Stimulated activated CD4-positive, alpha-beta T cell treated with anti-CD3 and anti-CD28 coated beads, Interleukin-1b, Interleukin-23, amount 100 ng/mL, for 4 hours (primary cell): ENCODE results near the gene SZT2.

Source experiments
- DNase-seq, 2 donors: peaks; one replicate each; pipeline ENCODE4 v3.0.0-alpha.2; 2020; ENCODE audit warnings: low read depth in 2 of 2

Gene SZT2

DNA sequence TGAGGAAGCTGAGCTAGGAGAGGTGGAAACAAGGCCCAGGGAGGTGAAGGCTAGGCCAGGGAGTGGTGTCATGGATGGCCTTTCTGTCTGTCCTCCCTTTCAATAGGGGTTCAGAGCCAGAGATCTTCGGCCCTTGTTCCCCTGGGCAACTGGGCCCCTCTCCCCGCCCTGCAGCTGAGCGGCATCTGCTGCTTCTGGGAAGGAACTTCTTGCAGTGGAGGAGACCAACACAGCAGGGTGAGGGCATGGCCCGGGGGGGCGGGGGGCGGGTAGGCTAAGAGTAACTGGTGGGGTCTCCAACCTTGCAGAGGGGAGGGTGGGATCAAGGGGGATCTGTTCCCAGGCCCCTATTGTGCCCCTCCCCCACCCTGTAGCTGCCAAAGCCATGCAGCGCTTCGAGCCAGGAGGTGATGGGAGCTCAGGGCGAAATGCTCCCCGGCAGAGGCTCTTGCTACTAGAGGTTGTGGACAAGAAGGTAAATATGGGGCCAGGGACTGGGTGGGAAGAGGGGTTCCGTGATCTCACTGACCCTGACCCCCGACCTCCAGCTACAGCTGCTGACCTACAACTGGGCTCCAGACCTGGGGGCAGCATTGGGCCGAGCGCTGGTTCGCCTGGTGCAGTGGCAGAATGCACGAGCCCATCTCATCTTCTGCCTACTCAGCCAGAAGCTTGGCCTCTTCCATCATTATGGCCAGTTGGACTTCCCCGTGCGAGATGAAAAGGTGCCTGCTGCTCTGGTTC lies 52.4 kb downstream of the SZT2 start:
- no peak for DNase-seq

DNA sequence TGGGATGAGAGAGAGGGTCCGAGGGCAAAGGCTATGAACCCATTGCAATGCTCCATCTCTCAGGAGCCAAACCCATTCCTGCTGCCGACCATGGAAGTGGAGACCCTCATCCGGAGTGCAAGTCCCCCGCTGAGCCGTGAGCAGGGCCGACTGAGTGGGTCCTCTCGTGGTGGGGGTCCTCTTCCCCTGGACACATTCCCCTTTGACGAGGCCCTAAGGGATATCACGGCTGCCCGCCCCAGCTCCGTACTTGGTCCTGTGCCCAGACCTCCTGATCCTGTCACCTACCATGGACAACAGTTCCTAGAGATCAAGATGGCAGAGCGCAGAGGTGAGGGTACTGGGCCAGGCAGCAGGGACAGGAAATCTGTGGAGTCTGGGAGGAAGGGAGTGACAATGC lies 53.1 kb downstream of the SZT2 start:
- DNase-seq = no peak

DNA sequence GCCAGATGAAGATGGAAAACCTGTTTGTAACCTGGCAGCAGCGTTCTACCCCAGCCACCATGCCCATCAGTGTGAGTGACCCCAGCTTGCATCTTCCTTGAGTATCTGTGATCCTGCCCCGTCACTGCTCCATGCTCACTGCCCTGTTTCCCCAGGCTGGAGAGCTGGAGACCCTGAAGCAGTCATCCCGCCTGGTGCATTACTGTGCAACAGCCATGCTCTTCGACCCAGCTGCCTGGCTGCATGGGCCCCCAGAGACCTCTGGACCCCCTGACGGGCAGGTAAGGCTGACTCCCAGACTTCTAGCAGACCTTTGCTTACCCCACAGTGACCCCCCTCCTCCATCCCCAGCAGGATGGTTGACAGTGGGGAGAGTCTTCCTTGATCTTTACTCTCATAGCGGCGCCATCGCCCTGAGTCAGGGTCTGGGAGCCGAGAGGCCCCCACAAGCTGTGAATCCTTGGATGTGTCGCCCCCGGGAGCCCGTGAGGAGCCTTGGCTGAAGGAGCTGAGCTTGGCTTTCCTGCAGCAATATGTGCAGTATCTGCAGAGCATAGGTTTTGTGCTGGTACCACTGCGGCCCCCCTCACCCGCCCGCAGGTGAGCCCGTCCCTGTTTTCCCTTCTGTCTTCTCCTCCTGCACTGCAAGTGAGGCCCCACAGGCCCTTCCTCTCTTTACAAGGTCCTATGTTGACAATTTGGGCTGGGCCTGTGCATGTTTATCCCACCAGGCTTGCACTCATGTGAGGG lies 53.7 kb downstream of the SZT2 start:
- no peak for DNase-seq

DNA sequence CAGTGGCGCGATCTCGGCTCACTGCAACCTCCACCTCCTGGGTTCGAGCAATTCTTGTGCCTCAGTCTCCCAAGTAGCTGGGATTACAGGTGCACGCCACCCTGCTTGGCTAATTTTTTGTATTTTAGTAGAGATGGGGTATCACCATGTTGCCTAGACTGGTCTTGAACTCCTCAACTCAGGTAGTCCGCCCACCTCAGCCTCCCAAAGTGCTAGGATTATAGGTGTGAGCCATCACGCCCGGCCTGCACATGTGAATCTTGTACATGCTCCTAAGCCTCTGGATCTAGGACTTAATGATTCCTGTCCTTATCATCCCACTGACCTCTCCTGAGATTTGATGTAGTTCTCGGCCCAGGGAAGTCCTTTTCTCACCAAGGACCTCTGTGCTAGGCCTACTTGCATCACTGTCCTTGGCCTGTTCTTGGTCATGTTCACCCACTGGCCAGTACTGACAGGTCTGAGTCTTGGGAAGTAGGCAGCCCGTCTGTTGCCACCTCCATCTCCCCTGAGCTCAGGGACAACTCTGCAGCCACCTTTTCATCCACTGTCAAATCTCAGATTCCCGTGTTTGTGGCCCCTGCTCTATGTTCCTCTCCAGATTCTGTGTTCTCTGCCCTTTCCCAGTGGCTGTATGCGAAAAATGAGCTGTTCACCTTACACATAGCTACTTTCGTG lies 54.6 kb downstream of the SZT2 start:
- DNase-seq = no peak

DNA sequence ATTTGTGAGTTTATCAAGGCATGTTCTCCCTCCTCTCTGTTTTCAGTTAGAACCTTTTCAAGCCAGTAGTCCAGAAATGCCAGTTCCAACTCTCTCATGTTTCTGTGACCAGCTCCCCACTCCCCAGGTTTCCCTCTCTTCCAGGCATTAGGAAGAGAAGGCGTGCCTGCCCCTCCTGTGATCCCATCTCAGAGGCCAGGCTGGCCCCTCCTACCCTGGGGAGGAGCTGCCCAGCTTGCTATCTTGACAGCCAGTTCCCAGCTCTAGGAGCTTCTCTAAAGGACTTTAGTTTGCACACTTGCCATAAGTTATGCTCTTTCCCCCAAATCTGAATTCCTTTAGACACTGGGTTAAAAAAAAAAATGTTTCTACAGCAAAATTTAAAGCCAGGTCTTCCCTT lies 55.1 kb downstream of the SZT2 start:
- DNase-seq = no peak

DNA sequence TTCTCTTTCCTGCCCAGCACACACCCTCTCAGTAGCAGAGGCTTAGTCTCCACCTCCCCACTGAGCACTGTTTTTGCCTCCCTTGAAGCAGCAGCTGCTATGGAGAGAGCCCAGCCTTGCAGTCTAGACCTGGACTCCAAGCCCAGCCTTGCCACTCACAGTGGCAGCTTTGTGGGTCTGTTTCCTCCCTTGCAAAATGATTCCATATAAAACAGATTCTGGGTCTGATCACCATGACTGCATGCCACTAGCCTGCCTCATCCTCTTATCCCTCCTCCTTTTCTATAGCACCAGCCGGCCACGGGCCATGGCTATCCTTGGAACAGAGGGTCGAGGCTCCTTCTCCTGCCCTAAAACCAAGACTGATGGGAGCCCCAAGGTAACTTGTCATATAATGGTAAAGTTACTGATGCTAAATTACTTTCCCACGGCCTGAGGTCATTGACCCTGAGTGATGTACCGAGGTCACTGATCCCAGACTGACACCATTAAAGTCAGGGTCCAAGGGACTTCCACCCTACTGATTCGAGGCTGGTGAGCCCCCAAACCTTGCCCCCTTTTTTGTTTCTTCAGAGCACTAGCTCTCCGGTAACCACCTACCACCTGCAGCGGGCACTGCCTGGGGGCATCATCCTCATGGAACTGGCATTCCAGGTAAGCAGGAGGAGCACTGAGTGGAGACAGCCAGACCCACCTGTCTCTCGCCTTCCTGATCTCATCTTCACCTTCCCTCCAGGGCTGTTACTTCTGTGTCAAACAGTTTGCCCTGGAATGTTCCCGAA lies 56.1 kb downstream of the SZT2 start:
- no peak for DNase-seq

DNA sequence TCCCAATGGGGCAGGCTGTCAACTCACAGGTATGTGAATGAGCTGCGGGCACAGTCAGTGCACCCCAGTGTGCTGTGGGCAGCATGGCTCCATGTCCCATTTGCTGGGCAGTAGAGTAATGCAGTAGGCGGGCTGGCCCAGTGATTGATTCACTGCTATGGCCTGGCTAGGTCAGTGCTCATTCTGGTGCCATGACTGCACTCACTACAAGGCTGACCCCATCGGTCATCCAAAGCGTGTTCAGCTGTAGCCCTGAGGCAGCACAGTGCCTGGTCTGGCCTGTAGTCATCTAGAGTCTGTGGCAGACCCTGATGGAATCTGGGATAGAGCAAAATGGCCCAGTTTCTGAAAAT lies 56.7 kb downstream of the SZT2 start:
- no peak for DNase-seq

DNA sequence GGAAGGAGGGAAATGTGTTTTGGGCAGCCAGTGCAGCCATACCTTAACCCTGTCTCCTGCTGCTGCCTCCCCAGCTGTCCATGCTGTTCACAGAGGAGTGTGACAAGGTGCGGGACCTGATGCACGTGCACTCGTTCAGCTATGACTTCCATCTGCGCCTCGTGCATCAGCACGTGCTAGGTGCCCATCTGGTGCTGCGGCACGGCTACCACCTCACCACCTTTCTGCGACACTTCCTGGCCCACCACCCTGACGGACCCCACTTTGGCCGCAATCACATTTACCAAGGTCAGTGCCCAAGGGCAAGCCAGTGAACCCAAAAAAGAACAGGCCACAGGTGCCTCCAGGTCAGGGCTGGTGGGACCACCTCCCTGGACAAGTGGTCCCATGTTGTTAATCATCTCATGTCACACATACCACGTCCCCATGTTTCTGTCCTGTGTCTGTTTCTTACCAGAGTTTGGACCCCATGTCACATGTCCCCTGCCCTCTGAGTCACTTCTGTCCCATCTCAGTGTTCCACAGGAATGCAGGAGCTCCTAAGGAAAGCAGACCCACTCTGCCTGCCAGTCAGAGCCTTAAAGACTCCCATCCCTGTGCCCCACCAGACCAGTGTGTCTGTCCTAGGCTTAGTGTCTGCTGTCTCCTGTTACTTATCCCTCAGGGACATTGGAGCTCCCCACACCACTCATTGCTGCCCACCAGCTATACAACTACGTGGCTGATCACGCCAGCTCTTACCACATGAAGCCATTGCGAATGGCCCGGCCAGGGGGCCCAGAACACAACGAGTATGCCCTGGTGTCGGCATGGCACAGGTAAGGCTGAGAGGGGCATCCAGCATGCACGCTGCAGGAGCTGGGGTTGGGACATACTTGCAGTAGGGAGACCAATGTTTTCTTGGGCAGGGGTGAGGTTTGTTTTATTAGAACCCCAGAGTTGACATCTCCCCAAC lies 57.5 kb downstream of the SZT2 start:
- no peak for DNase-seq

DNA sequence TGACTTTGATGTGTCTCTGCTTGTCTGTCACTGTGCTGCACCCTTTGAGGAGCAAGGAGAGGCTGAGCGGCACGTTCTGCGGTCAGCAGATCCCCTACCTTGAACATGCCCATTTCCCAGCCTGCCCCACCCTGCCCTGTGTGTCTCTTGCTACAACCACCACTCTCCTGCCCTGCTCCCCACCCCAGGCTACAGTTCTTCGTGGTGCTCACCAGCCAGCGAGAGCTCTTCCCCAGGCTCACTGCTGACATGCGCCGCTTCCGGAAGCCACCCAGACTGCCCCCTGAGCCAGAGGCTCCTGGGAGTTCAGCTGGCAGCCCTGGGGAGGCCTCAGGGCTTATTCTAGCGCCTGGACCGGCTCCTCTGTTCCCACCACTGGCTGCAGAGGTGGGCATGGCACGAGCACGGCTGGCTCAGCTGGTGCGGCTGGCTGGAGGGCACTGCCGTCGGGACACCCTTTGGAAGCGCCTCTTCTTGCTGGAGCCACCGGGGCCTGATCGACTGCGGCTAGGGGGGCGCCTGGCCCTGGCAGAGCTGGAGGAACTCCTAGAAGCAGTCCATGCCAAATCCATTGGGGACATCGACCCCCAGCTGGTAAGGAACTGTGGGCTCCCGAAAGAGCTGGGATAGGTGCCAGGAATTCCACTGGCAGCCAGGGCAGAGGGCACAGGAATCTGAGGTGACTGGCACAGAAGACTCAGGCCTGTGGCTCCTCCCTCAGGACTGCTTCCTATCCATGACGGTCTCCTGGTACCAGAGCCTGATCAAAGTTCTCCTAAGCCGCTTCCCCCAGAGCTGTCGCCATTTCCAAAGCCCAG lies 58.4 kb downstream of the SZT2 start:
- no peak for DNase-seq

DNA sequence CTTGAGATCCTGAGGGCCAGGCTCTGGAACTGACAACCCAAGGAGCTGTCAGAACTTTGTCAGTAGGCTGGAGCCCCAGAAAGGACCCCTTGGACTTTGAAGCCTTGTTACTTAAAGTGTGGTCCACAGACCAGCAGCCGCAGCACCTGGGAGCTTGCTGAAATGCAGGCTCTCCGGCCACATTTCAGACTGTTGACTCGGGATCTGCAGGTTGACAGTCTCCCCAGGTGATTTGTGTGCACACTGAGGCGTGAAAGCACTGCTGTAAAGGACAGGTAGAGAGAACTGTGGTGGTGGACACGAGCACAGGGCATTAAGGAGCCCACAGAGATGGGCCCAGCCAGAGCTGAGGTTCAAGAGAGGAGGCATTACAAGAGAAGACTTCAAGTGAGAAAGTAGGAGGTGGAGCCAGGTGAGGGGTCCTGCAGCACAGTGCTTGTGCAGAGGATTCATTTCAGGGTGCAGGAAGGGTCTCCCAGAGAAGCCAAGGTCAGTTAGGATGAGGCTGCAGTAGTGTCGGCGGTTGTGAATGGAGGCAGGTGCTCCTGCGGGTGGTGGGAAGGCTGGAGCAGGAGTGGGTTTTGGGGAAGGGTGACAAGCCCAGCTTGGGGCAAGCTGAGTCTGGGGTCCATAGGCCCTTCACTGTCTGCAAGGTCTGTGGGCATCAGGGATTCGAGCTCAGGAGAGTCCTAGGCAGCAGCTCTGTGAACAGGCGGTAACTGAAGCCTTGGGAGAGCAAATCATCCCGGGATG lies 59.4 kb downstream of the SZT2 start:
- DNase-seq = no peak

DNA sequence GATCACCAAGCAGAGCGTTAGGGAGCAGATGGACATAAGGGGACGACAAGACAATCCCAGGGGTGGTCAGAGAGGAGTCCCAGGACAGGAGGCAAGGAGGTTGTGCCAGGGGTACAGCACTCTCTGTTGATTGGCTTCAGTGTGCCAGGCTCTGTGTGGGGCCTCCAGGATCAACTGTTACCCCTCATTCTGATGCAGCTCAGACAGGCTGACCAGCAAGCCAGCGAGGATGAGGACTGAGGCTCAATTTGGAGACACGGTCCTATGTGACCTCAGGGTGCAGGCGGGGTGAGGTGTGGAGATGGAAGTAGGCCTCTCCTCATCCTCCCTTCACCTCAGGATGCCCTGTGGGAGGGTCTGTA lies 60.0 kb downstream of the SZT2 start:
- no peak for DNase-seq

DNA sequence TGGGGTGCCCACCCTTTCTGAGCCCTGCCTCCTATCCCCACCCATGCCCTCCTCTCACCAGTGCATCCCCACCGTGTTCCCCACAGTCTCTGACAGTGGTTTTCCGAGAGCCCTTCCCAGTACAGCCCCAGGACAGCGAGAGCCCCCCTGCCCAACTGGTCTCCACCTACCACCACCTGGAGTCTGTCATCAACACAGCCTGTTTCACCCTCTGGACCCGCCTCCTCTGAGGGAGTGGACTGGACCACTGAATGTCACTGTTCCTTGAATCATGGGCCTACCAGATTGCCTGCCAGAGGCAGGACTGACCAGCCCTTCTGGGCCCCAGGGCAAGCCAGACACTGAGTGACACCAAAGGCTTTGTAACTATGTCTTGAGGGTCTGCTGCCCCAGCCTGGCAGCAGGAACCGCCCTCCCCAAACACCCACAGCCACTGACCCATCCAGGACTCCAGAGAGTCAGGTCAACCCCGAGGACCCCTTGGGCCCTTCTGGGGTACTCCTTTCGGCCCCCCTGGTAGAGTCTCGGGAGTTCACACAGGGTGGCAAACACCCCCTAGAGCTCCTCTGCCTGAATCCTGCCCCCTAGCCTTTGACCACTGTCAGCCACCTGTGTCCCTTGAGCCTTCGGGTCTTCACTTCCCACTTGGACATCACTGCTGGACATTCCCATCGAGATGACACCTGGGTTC lies 60.7 kb downstream of the SZT2 start:
- no peak for DNase-seq

DNA sequence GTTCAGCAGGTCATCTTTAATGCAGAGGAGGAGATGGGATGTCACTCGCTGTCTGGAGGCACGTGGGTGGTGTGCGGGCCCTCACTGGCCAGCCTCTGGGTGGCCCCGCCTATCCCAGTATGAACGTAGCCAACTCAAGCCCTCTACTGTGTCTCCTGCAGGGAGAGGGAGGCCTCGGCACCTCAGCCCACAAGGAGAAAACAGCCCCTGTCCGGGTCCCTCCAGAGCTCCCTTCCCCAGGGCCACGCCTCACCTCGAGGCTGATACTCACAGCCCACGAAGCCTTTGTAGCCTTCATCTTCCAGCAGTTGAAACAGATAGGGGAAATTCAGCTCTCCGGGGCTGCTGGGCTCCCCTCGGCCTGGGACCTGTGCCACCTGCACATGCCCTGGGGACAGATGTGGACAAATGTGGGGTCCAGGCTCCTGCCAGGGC lies 61.5 kb downstream of the SZT2 start:
- no peak for DNase-seq

DNA sequence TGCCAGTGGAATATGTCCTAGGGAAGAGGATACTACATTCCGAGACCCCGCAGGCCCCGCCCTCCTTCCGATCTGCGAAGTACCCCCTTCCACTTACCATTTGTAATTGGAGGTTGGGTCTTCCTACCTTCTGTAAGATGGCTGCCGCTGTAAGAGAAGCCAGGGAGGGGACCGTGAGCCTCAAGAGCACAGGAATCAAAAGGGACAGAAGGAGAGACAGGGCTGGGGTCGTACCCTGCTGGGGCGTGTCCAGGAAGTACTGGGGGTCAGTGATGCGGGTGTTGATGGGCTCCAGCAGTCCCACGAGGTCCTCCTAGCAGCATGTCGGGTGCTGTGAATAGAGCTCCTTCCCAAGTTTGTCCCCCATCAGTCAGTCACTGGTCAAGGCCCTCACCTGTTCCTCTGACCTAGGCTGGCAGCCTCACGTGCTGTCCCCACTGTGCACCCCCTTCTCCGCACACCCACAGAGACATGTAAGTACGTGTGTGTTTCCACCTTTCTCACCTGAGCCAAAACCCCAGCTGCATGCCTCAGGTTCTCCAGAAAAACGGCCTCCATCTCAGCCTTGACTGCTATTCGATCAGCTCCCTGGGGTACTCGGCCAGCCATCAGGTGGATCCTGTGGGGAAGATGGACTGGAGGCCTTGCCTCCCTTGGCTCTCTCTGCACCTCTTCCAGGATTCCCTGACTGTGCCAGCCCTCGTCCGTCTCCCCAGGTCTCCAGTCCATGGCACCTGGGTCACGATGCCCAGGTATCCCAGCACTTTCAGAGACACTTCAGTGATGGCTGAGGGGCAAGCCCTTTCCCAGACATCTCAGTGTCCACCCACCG lies 62.2 kb downstream of the SZT2 start:
- DNase-seq = no peak

DNA sequence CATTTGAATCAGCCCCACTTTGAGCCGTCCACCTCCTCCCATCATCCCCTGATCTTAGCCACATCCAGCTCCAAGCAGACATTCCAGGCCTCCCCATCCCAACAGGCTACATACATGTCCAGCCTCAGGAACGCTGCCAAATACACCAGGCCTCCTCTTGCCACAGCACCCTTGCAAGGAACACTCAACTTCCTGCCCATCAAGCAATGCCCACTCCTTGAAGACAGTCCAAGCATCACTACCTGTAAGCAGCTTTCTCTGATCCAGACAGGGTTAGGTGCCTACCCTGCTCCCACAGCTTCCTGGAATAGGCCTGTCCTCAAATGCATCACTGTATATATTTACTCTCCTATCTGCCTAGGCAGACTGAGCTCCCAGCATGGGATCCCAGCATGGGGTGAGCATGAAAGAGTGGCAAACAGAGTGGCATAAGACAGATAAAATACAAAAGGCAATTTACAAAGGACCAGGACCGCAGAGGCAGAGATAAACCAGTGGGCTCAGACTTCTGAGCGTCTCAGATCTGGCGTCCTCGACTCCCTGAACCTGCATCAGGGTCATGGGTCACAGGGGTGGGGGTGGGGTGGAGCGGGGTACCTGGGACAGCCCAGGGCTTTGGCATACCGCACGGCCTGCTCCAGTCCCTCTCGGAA lies 63.2 kb downstream of the SZT2 start:
- DNase-seq = no peak

DNA sequence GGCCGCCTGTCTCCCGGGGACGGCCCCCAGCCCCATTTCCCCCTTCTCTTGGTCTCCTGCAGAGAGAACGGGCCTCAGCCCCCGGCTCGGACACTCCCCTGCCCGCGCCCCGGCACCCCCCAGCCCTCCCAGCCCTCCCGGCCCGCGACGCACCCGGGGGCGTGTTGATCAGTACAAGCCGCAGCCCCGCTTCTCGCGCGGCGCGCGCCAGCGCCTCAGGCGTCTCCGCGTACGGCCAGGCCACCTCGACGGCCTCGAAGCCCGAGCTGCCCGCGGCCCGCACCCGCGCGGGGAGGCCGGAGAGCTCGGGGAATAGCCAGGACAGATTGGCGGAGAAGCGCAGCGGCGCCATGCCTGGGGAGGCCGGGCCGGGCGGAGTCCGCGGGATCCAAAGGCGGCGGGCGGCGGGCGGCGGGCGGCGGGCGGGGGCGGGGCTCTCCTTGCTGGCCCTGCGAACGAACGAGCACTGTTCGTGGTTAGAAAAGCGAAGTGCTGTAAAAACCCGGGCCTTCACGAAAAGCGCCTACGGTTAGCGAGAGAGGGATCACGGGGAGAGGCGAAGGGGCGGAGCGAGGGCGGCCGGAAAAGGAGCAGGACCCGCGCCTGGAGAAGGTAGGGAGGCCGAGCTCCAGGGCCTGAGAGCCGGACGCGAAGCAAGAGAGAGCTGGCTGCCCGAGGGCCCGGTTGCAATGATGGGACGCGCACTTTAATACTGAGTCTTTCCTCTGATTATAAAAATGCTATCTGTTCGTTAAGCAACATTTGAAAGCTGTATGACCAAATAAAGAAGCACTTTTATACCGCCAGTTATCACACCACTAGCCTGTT lies 64.0 kb downstream of the SZT2 start, which contains the start of gene HYI:
TSS of gene HYI (minus strand) at position 490 of the 828 bp plus-strand sequence. CDS start at position 352, 138 bp downstream.
- peak; percentile 32 to 54 for DNase-seq
